EH (cell line): ENCODE results near the gene HAUS6.
"Not testable (repeated sequence)": the region's sequence is repeated elsewhere in the genome, so short reads cannot be mapped to it uniquely, and the experiment has no call there.

Source experiments
- DNase-seq: peaks from one replicate; pipeline ENCODE4 v3.0.0-alpha.2; 2015; ENCODE audit warnings: low read depth

Gene HAUS6, protein sequence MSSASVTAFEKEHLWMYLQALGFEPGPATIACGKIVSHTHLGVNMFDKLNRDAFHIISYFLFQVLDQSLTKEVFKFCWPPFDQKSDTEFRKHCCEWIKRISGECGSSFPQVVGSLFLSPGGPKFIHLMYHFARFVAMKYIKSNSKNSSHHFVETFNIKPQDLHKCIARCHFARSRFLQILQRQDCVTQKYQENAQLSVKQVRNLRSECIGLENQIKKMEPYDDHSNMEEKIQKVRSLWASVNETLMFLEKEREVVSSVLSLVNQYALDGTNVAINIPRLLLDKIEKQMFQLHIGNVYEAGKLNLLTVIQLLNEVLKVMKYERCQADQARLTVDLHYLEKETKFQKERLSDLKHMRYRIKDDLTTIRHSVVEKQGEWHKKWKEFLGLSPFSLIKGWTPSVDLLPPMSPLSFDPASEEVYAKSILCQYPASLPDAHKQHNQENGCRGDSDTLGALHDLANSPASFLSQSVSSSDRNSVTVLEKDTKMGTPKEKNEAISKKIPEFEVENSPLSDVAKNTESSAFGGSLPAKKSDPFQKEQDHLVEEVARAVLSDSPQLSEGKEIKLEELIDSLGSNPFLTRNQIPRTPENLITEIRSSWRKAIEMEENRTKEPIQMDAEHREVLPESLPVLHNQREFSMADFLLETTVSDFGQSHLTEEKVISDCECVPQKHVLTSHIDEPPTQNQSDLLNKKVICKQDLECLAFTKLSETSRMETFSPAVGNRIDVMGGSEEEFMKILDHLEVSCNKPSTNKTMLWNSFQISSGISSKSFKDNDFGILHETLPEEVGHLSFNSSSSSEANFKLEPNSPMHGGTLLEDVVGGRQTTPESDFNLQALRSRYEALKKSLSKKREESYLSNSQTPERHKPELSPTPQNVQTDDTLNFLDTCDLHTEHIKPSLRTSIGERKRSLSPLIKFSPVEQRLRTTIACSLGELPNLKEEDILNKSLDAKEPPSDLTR

GRCh38 chr9:19102631-19103345 is at the start of gene HAUS6:
Gene HAUS6, minus strand, starts transcription at chr9:19102904. Its CDS starts 253 bp downstream, at chr9:19102651.
- peak; percentile 97 for DNase-seq

GRCh38 chr9:19152160-19152498 is 49.4 kb upstream of the HAUS6 start:
- not testable (repeated sequence) for DNase-seq

GRCh38 chr9:19151425-19152159 is 48.9 kb upstream of the HAUS6 start:
- DNase-seq: no peak

- no peak for DNase-seq
Observed at GRCh38 chr9:19149230-19149629, 46.5 kb upstream of the HAUS6 start.

DNA sequence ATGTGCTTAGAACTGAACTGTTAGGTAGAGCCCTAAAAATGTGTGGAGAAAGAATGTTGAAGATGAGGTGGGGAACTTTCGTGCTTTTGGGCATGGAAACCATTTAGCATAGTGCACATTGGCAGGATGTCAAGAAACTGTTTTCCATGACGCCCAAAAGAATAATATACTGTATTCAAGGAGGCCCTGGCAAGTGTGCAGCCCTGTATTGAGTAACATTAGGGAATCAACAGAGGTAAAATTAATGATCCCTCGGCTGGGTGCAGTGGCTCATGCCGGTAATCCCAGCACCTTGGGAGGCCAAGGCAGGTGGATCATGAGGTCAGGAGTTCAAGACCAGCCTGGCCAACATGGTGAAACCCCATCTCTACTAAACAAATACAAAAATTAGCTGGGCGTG is 45.5 kb upstream of the HAUS6 start:
- no peak for DNase-seq

GRCh38 chr9:19146441-19147024 is 43.8 kb upstream of the HAUS6 start:
- DNase-seq: no peak

DNA sequence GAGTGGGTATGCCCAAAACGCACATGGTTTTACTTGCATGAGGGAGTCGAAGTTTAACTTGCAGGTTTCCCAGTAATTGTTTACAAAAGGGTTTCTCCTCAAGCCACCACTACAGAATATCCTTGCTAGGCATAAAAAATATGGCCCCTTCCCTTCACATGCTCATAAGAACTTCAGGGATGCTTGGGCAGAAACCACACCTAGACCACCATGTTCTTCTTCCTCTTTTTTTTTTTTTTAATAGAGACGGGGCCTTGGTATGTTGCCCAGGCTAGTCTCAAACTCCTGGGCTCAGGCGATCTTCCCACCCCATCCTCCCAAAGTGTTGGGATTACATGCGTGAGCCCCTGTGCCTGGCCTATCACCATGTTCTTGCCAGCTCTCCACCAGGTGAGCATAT is 43.2 kb upstream of the HAUS6 start:
- no peak for DNase-seq

- no peak for DNase-seq
Observed at GRCh38 chr9:19140259-19140658, 37.6 kb upstream of the HAUS6 start.

DNA sequence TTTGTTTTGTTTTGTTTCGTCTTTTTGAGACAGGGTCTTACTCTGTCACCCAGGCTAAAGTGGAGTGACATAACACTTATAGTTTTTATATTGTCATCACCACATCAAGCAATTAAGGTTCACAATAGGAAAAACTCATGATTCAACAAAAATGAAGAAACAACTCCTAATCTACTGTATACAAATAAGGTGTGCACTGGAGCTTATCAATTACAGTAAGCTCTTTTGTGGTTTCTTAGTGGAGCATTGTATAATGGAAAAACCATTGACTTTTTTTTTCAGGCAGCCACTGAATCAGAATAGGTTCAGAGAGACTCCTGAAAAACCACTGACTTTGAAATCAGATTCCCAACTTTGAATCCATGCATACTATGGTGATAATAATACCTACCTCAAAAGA is 35.4 kb upstream of the HAUS6 start:
- no peak for DNase-seq

DNA sequence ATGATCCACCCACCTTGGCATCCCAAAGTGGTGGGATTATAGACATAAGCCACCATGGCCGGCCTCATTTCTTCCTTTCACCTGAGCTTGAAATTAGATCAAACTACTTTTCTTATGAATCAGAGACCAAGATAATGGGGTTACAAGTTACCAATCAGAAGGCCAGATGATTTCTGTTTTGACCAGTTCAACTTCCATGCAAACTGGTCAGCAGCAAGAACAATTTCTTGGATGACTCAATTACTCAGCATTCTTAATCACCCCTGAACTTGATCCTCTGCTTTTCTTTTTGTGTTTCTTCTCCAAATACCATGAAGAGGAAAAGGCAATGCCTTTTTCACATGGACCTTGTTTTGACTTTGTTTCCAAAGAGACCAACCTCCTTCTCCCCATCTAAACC is 34.6 kb upstream of the HAUS6 start:
- DNase-seq: peak; percentile 66

DNA sequence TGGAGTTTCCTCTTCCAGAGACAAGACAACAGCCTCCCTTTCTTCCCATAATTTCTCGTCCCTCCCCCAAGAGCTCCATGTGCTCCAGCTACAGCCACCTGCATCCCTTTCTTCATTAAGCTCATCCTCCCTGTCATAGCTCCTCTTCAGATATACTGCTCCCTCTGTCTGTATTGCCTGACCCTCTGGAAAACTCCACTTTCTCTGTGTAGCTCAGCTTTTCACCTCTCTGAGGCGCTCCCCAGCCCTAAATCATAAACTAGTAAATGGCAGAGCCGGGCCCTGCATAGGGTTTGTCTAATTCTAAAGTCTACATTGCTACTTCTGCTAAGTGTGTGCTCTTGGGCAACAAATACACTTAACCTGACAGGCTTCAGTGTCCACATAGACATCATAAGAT is 33.4 kb upstream of the HAUS6 start:
- no peak for DNase-seq

DNA sequence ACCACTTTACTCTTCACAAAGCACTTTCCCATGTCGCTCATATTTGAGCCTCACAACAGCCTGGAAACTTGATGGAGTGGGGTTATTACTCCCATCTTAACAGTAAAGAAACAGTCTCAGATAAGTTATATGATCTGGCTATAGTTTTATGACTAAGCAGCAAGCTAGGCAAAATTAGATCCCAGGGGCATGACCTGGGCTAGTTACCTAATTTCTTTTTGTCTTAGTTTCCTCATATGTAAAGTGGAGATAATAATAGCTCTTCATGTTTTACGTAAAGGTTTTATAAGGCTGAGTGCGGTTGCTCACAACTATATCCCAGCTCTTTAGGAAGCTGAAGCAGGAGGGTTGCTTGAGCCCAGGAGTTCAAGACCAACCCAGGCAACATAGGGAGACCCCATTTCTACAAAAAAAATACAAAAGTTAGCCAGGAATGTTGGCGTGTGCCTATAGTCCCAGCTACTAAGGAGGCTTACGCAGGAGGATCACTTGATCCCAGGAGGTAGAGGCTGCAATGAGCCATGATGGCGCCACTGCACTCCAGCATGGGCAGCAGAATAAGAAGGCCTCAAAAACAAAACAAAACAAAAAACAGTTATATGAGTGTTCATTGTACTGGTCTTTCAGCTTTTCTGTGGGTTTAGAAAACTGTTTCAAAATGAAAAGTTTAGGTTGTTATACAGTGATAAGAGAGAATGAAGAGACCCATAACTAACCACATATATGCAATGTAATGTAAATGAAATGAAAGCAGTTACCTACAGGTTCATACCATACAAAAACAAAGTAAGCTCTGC is 31.0 kb upstream of the HAUS6 start:
- no peak for DNase-seq

GRCh38 chr9:19130436-19130835 is 27.7 kb upstream of the HAUS6 start:
- DNase-seq: no peak

DNA sequence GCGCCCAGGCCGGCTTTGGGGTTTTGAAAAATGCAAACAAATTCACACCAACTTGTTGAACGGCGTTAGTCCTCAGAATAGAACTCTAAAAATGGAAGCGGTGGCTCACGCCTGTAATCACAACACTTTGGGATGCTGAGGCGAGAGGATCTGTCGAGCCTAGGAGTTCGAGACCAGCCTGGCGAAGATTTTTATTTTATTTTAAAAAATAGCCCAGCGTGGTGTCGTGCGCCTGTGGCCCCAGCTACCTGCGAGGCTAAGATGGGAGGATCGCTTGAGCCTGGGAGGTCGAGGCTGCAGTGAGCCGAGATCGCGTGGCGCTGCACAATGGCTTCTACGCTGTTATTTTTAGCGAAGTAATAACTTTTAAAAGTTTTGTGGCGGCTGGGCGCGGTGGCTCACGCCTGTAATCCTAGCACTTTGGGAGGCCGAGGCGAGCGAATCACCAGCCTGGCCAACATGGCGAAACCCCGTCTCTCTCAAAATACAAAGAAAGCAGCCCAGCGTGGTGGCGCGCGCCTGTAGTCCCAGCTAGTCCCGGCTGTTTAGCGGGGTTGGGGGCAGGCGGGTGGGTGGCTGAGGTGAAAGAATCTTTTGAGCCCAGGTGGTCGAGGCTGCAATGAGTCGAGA is 25.3 kb upstream of the HAUS6 start:
- peak; percentile 61 for DNase-seq

DNA sequence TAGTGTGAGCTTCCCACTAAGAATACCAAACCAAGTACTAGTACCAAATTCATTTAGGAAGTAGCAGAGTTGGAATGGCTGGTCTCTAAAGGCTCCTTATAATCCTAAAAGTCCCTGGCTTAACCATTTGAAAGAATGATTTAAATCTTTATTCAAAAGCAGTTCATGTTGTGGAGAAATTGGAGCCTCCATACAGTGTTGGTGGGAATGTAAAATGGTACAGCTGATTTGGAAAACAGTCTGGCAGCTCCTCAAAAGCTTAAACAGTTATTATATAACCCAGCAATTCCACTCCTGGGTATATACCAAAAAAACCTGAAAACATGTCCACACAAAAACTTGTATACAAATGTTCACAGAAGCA is 21.7 kb upstream of the HAUS6 start:
- no peak for DNase-seq

DNA sequence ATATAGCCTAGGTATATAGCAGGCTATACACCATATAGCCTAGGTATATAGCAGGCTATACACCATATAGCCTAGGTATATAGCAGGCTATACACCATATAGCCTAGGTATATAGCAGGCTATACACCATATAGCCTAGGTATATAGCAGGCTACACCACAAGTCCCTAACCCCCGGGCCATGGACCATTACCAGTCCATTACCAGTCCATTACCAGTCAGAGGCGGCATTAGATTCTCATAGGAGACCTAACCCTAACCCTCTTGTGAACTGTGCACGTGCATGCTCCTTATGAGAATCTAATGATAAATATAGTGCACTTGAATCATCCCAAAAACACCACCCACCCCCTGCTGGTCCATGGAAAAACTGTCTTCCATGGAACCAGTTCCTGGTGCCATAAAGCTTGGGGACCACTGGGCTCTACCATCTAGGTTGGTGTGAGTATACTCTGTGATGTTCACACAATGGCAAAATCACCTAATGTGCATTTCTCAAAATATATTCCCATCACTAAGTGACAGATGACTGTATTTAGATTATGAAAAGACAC is 19.9 kb upstream of the HAUS6 start:
- no peak for DNase-seq

DNA sequence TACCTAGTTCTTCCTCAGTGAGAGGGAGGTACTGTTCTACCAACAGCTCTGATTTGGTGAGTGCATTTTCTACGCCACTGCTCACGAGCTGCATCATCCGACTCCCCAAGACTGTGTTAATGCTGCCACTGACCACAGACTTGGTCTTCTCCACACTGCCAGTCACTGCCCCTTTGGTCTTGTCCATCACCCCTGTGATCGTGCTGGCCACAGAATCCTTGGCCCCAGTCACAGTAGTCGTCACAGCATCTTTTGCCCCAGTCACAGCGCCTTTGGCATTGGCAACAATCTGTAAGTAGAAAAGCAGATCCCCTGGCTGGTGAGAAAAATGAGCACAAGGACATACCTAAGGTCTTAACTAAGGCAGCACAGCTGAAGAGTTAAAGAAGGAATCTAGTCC is 18.2 kb upstream of the HAUS6 start:
- no peak for DNase-seq

- DNase-seq: no peak
Observed at GRCh38 chr9:19119801-19120440, 17.2 kb upstream of the HAUS6 start.

DNA sequence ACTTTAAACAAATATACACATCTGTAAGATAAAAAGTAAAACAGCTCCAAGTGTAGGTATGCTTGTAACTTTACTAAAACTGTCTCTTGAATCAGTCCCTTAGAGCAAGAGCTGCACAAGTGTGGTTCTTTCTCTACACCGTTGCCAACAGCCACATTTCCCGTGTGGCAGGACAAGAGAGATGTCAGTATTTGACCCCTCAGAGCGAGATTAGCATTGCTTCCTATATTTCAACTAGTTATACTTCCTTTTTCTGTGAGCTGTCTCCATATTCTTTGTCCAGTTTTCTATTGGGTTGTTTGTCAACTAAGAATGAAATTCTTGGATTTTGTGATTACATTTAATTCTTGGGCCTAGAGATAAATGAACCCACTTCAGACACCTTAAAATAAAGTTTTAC is 16.5 kb upstream of the HAUS6 start:
- DNase-seq: no peak
